Activated CD4-positive, alpha-beta memory T cell treated with anti-CD3 and anti-CD28 coated beads for 36 hours (primary cell): Measurements from ENCODE around the gene PIK3R4. TPM values are rescaled to one million over a fixed set of nuclear protein-coding genes. Genes with fewer than 3 reads are reported as not detected.

ENCODE experiments used
- CTCF ChIA-PET: fragments of 350-600 bp; sonication (Branson Sonifier 250); formaldehyde crosslinking; loops from one replicate; lab custom pipeline; 2021; ENCODE audit warnings: antibody characterized with exemption, inconsistent platforms; lab: Charles Lee
- POLR2A ChIA-PET: fragments of 350-600 bp; sonication (Branson Sonifier 250); formaldehyde crosslinking; loops from one replicate; lab custom pipeline; 2021; ENCODE audit warnings: antibody characterized with exemption; lab: Charles Lee
- DNase-seq: peaks from one replicate; pipeline ENCODE4 v3.0.0-alpha.2; 2020
- H3K27ac Mint-ChIP-seq: one replicate; pipeline ENCODE4 v1.8.0; 2021; ENCODE audit warnings: mixed read lengths
- H3K27me3 Mint-ChIP-seq: one replicate; pipeline ENCODE4 v1.8.0; 2021; ENCODE audit warnings: mixed read lengths
- H3K36me3 Mint-ChIP-seq: one replicate; pipeline ENCODE4 v1.8.0; 2021; ENCODE audit warnings: mixed read lengths
- H3K4me1 Mint-ChIP-seq: one replicate; pipeline ENCODE4 v1.8.0; 2021; ENCODE audit warnings: low read depth, mixed read lengths
- H3K4me3 Mint-ChIP-seq: one replicate; pipeline ENCODE4 v1.8.0; 2021; ENCODE audit warnings: mild to moderate bottlenecking, mixed read lengths
- H3K9me3 Mint-ChIP-seq: one replicate; pipeline ENCODE4 v1.8.0; 2021; ENCODE audit warnings: mixed read lengths
- intact Hi-C: fragments of 100-400 bp; cut with micrococcal nuclease; formaldehyde crosslinking; loops from one replicate; pipeline ENCODE4 v1.15.1; 2023
- total RNA-seq, 2 experiments: library from RNA; stranded (reverse); gene quantifications; one replicate each; pipeline ENCODE4 v1.2.3, GENCODE V29; 2021

PIK3R4 gene
- total RNA-seq, 2 experiments from 2014 or later = 28.3 to 28.5 TPM

- Mint-ChIP-seq H3K9me3 (no peaks in the 10 kb centered on the region), H3K27me3 (no peaks in the 10 kb centered on the region), H3K4me3 (no peak overlapping the region), H3K4me1 (no peaks in the 10 kb centered on the region), H3K36me3 (peaks cover 5% of the 10 kb centered on the region), H3K27ac (no peak overlapping the region)
- ChIA-PET CTCF (no interaction called here), POLR2A (no interaction called here)
- no peak for DNase-seq
- intact Hi-C loops = no loop called here
Measured at GRCh38 chr3:130654091-130654490, 92.5 kb downstream of the PIK3R4 start.

- Mint-ChIP-seq H3K4me1 (no peaks in the 10 kb centered on the region), H3K4me3 (no peak overlapping the region), H3K36me3 (no peaks in the 10 kb centered on the region), H3K9me3 (no peaks in the 10 kb centered on the region), H3K27ac (no peak overlapping the region), H3K27me3 (no peaks in the 10 kb centered on the region)
- CTCF ChIA-PET = no interaction called here
- POLR2A ChIA-PET = no interaction called here
- intact Hi-C loops = no loop called here
- DNase-seq = no peak
Measured at GRCh38 chr3:130649061-130649654, 97.5 kb downstream of the PIK3R4 start.

- no peaks in the 10 kb centered on the region for H3K27me3 Mint-ChIP-seq
- DNase-seq = no peak
- H3K4me3 Mint-ChIP-seq = no peak overlapping the region
- intact Hi-C loops = no loop called here
- no peaks in the 10 kb centered on the region for H3K36me3 Mint-ChIP-seq
- ChIA-PET CTCF (no interaction called here), POLR2A (no interaction called here)
- no peak overlapping the region for H3K27ac Mint-ChIP-seq
- H3K9me3 Mint-ChIP-seq = no peaks in the 10 kb centered on the region
- H3K4me1 Mint-ChIP-seq = no peaks in the 10 kb centered on the region
Measured at GRCh38 chr3:130648293-130648692, 98.3 kb downstream of the PIK3R4 start.

GRCh38 chr3:130645261-130645660 lies 101.4 kb downstream of the PIK3R4 start:
- ChIA-PET POLR2A (no interaction called here), CTCF (no interaction called here)
- DNase-seq = no peak

GRCh38 chr3:130644628-130645253 lies 101.9 kb downstream of the PIK3R4 start:
- ChIA-PET CTCF (no interaction called here), POLR2A (no interaction called here)
- no peaks in the 10 kb centered on the region for H3K9me3 Mint-ChIP-seq
- H3K36me3 Mint-ChIP-seq = no peaks in the 10 kb centered on the region
- H3K4me1 Mint-ChIP-seq = no peaks in the 10 kb centered on the region
- H3K27ac Mint-ChIP-seq = no peak overlapping the region
- intact Hi-C loops = no loop called here
- DNase-seq = no peak
- H3K27me3 Mint-ChIP-seq = peaks cover 3% of the 10 kb centered on the region
- no peak overlapping the region for H3K4me3 Mint-ChIP-seq

More at GRCh38 chr3:130645261-130645660, 101.4 kb downstream of the PIK3R4 start:
- H3K4me3 Mint-ChIP-seq = no peak overlapping the region
- H3K27me3 Mint-ChIP-seq = peaks cover 3% of the 10 kb centered on the region
- H3K9me3 Mint-ChIP-seq = no peaks in the 10 kb centered on the region
- H3K4me1 Mint-ChIP-seq = no peaks in the 10 kb centered on the region
- intact Hi-C loops = no loop called here
- no peaks in the 10 kb centered on the region for H3K36me3 Mint-ChIP-seq
- H3K27ac Mint-ChIP-seq = no peak overlapping the region

- POLR2A ChIA-PET = no interaction called here
- Mint-ChIP-seq H3K4me3 (no peak overlapping the region), H3K9me3 (no peaks in the 10 kb centered on the region), H3K4me1 (no peaks in the 10 kb centered on the region), H3K27ac (no peak overlapping the region), H3K36me3 (no peaks in the 10 kb centered on the region), H3K27me3 (peaks cover 3% of the 10 kb centered on the region)
- intact Hi-C loops = no loop called here
- DNase-seq = no peak
- CTCF ChIA-PET = no interaction called here
Measured at GRCh38 chr3:130640027-130640426, 106.6 kb downstream of the PIK3R4 start.

GRCh38 chr3:130636480-130637234 lies 110.0 kb downstream of the PIK3R4 start:
- Mint-ChIP-seq H3K9me3 (no peaks in the 10 kb centered on the region), H3K4me1 (no peaks in the 10 kb centered on the region), H3K4me3 (no peak overlapping the region), H3K36me3 (no peaks in the 10 kb centered on the region), H3K27me3 (peaks cover 2% of the 10 kb centered on the region), H3K27ac (no peak overlapping the region)
- ChIA-PET CTCF (interaction anchor here (0.7 kb wide), 1 partner anchor 26 kb away, joined by 3 read pairs; no protein-coding TSS in a partner anchor), POLR2A (no interaction called here)
- no peak for DNase-seq
- intact Hi-C loops = no loop called here

GRCh38 chr3:130635978-130636377 lies 110.7 kb downstream of the PIK3R4 start:
- CTCF ChIA-PET = interaction anchor here (0.7 kb wide), 1 partner anchor 25 kb away, joined by 3 read pairs; no protein-coding TSS in a partner anchor
- no peaks in the 10 kb centered on the region for H3K4me1 Mint-ChIP-seq
- no peak overlapping the region for H3K4me3 Mint-ChIP-seq
- no peaks in the 10 kb centered on the region for H3K9me3 Mint-ChIP-seq
- H3K27ac Mint-ChIP-seq = no peak overlapping the region
- intact Hi-C loops = no loop called here
- POLR2A ChIA-PET = no interaction called here
- DNase-seq = no peak
- no peaks in the 10 kb centered on the region for H3K36me3 Mint-ChIP-seq
- no peaks in the 10 kb centered on the region for H3K27me3 Mint-ChIP-seq

- H3K27ac Mint-ChIP-seq = no peak overlapping the region
- H3K9me3 Mint-ChIP-seq = no peaks in the 10 kb centered on the region
- ChIA-PET CTCF (no interaction called here), POLR2A (no interaction called here)
- DNase-seq = no peak
- H3K27me3 Mint-ChIP-seq = no peaks in the 10 kb centered on the region
- no peak overlapping the region for H3K4me3 Mint-ChIP-seq
- no peaks in the 10 kb centered on the region for H3K4me1 Mint-ChIP-seq
- no peaks in the 10 kb centered on the region for H3K36me3 Mint-ChIP-seq
- intact Hi-C loops = no loop called here
Measured at GRCh38 chr3:130635285-130635684, 111.3 kb downstream of the PIK3R4 start.

Other genes starting within 250 kb of the PIK3R4 start
- not detected for gene COL6A6, start 229.7 kb downstream of the PIK3R4 start, total RNA-seq
- gene ATP2C1, start 147.3 kb upstream of the PIK3R4 start, total RNA-seq = 10 to 100 TPM; 49.8 to 53.2 TPM